GM03348 (cell line): ENCODE data around the gene PGC.
A peak's percentile ranks its signal among the peaks of the same experiment; 100 is the strongest.

Experiments used
- DNase-seq: peaks from one replicate; pipeline ENCODE4 v3.0.0; 2012; ENCODE audit warnings: low spot score

Gene PGC

DNA sequence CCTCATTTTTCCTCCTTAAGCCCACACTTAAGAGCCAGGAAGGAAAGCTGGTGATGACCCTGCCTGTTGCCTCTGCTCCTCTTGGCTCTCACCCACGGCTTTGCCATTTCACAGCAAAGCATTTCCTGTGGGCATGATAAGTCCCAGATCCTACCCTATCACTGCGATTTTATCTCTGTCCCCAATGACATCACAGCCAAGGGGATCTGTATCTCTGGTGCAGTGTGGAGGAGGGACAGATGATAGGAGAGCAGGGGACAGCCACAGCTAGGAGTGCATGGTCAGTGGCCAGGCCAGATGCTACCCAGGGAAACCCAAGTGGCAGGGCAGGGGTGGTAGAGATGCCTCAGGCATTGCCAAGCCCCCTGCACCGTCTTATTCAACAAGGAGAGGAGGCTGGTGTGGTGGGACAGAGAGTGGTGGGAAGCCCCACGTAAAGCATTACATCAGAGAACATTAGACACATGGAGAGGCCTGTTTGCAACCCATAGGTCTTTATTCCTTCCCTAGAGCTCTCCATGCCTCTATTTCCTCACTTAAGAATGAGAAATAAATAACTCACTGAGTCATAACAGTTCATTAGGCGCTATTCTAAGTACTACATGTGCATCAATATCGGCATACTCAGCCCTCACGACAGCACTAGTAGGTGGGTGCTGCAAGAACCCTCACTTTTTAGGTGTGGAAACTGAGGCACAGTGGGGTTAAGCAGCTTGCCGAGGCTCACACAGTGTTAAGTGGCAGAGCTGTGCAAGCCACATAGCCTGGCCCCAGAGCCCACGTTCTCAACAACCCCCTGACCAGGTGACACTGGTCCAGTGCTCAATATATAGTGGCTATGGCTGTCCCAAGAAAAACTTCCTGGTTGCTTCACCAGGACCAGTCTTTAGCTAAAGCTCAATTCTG lies 16.4 kb downstream of the PGC start:
- DNase-seq: no peak

DNA sequence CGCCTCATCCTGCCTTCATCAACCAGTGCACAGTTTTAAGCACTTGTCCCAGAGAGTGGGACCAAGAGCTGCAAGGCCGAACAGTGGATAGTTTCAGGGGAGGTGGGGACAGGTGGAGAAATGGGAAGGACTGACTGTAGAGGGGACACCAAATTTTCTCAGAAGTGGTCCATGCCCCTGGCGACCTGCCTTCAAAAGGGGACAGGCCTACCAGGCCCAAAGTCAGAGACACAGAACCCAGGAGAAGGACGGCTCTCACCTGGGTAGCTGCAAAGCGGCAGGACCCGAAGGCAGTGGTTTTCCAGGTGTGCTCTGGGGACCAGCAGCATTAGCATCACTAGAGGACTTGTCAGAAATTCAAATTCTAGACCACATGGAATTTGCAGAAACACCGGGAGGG lies 17.6 kb downstream of the PGC start:
- no peak for DNase-seq

DNA sequence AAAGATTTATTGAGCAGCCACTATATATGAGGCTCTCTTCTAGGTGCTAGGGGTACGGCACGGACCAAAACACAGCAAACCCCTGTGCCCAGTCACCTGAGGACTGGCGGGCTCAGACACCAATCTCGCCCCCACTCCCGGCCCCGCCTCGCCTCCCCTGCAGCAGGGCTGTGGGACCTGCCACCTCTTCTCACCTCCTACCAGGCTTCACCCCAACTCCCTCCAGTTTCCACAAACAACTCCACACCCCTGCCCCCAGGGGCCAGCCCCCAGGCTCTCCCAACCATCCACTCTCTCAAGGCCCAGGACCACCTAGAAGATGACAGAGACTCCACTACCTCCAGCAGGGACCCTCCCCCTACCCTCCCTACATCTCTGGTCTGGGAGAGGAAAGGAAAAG lies 18.2 kb downstream of the PGC start:
- DNase-seq: no peak

DNA sequence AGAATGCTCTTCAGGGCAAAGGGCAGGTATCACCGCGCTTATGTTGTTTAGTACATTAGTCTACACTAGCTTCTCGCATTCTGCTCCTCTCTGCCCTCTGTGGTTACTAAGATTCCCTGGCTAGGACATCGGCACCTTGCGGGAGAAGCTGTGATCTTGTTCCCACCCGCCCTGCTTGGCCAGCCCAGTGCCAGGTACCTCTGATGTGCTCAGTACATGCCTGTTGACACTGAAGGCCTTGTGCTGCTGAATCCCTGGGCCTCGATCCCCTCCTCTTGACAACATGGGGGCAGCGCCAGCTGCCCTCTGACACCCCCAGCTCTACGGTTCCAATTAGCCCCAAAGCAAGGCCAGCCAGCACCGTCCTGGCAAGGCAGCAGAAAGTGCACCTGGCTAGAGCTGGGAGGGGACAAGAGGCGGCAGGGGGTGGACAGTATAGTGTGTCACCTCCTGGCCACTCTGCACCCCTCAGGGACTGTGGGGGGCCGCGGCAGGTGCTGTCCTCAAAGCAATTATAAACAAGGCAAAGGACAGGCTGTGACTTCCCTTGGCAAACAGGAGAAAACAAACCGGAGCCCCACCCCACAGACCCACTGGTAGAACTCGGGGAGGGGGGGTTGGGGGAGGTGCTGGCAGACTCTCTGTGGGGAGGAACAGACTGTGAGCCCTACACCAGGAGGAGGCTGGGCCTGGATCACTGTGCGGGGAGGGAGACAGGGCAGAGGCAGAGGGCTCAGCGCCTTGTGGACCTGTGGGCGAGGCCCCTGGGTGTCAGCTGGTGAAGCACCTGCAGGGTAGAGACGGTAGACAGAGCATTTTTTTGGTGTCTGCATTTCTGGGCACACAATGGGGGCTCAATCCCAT lies 18.9 kb downstream of the PGC start:
- DNase-seq: no peak

DNA sequence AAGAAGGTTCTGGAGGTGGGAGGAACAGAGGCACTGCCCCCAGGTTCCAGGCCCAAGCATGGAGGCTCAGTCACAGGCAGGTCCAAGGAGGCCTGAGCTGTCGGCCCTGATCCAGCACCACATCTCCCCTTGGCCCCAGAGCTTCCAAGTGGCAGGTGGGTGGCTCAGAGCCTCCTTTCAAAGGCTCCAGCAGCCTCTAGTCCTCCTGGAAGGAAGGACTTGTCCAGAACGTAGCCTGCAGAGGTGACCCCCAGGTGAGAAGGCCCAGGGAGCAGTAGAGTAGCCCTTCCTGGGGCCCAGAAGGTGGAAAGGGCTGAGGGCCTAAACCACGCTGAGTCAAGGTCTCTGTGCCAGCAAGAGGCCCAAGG lies 19.5 kb downstream of the PGC start:
- no peak for DNase-seq

DNA sequence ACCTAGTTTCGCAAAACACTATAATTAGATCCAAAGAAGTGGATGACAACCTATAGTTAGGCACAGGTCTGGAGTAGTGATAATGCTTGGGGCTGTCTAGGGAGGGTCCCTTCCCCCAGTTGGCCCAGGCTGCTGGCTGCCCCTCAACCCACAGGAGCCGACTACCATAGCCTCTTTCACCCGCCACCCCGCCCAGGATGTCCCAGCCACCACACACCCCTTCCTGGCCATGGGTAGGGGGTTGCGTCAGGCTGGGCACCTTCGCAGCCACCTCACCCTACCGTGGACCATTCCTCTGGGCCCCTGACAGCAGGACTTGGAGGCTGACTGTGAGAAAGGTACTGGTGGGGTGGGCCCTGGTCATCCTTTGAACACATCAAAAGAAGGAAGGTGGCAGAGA lies 20.3 kb downstream of the PGC start:
- no peak for DNase-seq

DNA sequence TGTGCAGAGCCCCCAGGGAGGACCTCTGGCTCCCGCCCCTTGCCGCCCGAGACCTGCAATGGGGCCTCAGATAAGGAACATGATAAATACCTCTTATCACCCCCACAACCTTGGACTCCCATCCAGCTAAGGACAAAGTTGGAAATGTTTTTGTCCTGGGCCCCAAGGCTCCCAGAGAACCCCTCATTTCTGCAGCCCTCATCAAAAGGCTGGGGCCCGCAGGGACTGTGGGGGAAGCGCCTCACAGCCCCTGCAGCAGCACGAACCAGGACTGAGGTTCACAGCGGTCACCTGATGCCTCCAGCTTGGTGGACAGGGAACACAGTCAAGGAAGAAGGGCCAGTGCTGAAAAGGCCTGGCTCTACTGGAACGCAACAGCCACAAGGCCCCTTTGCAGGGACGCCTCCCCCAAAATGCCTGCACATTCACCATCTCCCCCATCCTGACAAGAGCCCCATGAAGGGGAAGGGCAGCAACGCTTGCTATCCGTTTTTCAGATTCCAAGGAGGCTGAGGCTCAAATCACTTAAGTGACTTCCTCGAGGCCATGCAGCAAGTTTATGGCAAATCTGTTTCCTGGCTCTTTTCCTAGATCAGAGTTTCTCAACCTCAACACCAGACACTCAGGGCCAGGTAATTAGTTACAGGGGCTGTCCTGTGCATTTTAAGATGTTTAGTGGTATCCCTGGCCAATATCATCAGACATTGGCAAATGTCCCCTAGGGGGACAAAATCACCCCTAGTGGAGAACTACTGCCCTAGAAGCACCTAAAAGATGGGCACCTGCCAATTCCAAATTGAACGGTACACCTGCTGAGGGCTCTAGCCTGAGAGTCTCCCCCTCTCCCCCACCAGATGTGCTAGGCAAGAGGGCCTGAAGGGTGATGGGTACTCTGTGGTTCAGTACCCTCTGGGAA lies 22.4 kb downstream of the PGC start:
- no peak for DNase-seq

DNA sequence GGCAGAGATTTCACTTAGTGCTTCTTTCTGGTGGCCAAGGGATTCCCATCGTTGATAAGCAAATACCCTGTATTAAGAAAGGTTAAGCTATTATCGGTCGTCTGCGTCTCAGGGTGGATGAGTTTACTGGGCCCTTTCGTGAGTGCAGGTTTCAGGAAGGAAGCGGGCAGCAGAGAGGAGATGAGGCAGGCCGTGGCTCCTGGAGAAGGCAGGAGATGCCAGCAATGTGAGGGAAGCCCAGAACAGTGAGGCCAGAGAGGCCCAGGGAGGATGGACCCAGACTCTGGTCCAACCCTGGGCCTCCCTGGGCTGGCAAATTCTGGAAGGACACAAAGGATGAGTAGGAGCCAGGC lies 23.0 kb downstream of the PGC start:
- DNase-seq: no peak

DNA sequence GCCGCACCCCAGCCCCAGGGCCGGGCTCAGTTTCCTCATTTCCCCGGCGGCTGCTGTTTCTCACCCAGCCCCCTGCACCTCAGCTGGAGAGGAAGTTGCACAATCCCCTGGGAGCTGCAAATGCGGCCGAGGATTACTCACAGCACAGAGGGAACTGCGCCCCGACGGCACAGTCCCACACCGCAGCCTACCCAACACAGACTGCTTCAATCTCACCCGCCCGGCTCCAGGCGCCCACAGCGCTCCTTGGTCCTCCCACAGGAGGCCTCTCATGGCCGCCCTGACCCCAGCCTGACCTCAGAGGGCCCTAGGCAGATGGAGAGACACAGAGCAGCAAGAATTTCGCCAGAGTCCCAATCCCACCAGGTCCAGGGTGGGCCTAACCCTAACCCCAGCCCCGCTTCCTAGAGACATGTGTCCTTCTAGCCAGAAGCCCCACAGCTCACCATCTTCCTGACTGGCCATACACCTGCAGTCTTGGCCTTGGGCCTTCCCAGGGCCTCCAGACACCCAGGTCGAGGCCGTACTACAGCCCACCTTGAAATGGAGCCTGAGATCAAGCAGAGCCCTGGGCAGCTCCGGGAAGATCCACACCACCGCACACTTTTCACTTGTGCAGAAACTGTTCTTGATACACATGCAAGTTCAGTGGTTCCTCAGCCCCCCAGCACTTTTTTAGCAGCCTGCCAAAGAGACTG lies 23.5 kb downstream of the PGC start:
- peak; percentile 96 for DNase-seq

DNA sequence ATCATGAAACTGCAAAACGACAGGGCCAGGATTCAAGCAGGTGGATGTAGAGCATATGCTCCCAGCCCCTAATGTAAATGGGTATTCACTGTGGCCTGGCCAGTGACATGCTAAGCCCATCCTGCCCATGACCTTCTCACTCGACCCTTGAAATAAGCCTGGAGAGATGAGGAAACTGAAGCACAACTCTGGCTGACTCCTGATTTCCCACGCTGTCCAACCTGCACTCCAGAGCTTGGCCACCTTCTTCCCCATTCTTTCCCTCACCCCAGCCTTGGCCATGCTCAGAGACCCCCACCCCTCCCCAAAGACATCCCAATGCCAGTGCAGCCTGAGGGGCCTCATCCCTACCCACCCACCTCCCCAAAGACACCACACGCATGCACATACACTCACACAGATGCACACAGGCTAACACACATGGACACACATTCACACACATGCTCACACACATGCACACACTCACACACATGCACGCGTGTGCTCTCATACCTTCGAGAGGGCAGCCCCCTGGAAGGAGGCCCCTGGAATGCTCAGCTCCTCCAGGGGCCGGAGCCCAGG lies 24.1 kb downstream of the PGC start:
- no peak for DNase-seq

DNA sequence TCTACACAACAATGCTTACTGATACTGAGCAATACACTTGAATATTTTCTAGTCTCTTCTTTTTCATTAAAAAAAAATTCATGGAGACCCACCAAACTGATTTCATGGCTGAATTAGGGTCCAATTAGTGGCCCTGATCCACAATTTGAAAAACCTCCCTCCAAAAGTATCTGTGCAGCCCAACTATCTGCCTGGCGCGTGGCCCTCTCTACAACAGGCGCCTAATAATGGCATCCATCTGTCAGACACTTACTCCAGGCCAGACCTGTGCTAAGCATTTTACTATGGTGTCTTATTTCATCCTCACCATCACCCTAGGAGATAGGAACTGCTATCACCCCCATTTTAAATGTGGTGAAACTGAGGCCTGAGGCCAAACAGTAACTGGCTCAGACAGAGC lies 25.8 kb downstream of the PGC start:
- no peak for DNase-seq

DNA sequence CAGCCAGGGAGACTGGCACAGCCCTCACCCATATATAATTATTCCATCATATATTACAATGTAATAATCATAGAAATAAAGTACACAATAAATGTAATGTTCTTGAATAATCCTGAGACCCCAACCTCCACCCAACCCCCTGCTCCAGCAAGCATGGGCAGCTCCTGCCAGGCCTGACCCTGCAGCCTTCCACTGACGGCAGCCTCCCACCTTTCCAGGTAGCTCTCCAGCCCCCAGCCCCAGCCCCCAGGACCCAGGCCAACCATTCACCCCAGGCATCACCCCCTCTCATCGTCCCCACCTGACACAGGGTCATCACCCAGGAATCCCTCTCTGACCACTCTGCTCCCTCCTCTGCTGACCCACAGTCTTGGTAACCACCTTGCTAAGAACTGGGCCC lies 26.4 kb downstream of the PGC start:
- no peak for DNase-seq

DNA sequence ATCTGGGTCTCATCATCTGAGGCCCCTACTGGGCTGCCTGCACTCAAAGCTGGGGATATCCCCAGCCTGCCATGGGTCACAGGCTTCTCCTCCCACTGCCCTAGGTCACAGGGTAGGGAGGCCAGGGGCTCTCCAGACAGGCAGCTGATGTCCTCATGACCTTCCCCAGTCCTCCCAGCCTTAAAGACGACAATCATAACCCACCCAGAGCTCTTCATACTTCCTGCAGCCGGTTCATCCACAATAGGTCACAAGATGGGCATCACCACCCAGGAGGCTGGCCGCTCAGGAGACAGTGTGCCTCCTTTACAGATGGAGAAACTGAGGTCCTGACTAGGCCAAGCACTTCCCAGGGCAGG lies 27.0 kb downstream of the PGC start:
- DNase-seq: no peak

DNA sequence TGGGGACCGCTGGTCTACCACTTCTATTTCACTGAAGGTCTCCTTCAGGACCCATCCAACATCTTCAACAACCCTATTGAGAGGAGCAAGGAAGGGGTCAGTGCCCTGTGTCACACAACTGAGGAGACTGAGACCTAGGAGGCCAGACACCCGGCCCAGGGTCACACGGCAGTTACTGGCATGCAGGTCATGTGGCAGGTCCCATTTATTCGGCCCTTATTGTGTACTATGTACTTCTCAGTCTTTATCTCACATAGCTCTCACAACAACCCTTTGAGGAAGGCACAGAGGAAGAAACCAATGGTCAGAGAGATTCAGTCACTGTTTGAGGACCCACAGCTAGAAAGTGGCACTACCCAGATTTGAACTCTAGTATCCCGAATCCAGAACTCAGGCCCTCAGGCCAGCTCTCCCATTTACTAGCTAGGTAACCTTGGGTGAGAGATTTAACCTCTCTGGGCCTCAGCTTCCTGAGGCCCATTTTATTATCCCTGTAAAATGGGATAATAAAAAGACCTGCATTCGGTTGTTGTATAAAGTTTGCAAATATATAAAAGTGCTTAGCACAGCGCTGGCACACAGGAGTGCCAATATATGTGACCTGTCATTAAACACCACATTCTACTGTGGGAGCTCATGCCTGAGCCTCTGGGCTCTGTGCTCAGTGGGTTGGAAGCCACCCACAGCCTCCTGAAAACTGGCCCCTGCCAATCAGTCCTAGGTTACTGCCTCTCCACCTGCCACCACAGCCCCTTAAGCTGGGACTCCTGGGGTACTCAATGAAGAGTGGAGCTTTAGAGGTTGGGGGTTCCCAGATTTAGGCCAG lies 27.5 kb downstream of the PGC start:
- no peak for DNase-seq

DNA sequence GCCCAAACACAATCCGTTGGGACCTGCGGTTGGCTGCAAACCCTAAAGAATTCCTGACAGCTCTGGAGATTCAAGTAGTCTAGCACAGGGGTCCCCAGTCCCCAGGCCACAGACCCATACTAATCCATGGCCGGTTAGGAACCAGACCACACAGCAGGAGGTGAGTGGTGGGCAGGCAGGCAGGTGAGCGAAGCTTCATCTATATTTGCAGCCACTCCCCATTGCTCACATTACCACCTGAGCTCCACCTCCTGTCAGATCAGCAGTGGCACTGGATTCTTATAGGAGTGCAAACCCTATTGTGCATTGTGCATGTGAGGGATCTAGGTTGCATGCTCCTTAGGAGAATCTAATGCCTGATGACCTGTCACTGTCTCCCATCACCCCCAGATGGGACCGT lies 28.4 kb downstream of the PGC start:
- DNase-seq: no peak

DNA sequence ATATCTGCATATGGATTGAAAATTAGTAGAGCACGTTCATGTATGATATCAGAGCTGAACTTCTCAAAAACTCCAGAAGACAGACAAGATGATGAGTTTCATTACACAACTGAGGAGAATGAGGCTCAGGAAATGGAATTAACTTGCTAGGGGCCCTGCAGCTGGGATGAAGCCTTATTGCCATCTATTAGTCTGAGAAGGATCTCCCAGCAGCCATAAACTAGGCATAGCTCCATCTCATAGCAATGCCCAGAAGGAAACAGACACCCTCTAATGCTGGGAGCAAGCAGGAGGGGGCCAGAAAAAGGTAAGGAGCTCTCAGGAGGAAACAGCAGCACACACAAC lies 29.8 kb downstream of the PGC start:
- DNase-seq: no peak

DNA sequence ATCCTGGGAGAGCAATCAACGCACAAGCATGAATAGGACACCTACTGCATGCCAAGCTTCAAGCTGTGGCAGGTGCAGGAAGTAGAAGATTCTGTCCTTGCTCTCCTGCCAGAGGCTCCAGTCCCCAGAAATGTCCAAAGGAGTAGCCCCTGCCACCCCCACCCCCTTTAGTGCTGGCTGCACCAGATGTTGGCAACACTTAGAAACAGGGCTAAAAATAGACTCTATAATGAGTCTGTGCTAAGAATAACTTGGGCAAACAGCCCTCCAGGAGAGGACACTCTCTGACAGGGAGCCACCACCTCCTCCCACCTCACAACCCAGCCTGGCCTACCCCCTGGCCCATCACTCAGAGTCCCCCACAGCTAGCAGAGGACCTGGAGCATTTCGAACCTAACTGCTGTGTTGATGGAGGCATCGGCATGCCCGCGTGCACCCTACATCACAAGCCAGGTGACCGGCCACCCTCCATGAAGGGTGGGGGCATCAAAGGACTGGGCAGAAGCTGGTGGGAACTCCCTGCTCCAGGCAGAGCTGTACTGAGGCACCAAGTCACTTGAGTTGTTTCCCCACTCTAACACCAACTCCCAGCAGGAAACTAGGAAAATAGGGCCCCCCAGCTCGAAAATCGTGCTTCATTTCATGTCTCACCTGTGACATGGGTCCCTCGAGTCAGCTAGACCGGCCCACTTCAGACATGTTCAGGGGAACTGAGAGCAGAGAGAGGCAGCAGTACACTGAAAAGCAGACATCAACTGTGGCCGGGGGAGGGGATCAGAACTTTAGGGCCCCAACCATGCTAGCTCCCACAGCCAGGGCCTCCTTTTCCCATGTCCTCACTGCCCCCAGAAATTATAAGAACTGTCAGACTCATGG lies 30.4 kb downstream of the PGC start:
- DNase-seq: peak; percentile 30

DNA sequence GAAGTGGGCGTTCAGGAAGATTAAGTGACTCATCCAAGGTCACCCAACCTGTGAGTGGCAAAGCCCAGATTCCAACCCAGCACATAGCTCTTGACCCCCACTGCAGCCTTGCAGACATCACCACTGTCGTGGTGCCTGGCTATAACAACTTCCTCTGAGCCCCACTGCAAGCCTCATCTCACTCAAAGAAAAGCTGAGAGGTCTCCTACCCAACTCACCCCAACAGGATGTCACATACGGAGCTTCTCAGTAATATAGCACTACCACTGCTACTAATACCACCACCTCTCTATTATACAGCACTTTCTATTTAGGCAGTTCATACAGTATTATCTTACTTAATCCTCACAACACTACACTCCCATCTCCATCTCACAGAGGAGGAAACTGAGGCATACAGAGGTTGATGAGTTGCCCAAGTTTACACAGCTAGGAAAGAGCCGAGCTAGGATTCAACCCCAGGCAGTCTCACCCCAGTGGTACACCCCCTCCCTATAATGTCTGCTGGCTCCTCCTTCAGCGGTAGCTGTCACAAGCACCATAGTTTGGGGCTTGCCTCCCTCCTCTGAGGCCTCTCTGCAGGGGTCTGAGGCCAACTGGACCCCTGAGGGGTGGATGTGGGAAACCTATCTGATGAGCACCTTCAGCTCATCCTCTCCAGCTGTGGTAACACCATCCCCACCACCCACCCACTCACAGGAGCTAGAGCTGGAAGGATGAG lies 31.2 kb downstream of the PGC start:
- DNase-seq: no peak
